HG03442 (cell line): Measurements from ENCODE around the gene ADISSP.

Experiments
- ATAC-seq: cut with Tn5 transposase; IDR thresholded peaks from one replicate; pipeline ENCODE4 v1.9.1; 2021; ENCODE audit warnings: mild to moderate bottlenecking, moderate library complexity; ENCODE audit not compliant: unreplicated experiment

ADISSP gene

DNA sequence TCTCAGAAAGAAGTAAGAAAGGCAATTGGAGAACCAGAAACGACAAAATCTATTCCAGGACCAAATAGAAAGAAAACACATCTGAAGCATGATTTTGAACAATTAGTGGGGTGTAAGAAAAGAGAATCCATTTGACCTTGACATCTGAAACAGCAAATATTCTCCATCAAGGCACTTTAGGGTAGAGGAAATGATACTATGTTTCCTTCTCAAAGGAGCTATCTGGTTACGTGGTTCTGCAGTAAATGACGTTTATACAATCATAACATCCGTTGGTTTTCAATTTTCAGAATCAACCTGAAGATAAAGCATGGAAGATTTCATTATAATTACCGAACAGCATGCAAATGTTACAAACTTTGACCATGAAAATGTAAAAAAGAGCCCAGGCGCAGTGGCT lies 46.9 kb downstream of the ADISSP start:
- no peak for ATAC-seq

DNA sequence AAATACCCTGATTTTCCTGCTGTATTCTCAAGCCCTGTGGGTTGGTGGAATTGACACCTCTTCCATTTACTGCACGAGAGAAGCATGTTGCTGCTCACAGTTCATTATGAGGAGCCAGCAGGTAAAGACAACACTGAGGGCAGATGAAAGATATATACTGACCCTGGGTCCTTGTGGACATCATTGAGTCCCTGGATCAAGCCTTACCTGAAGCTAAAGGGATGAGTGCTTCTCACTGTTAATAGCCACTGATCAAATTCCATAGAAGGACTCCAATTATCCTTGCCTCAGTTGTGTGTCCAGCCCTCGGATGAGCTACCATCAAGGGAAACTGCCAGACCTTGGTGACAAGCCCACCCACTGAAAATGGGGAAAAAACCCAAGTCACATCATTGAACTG lies 47.5 kb downstream of the ADISSP start:
- ATAC-seq: no peak

DNA sequence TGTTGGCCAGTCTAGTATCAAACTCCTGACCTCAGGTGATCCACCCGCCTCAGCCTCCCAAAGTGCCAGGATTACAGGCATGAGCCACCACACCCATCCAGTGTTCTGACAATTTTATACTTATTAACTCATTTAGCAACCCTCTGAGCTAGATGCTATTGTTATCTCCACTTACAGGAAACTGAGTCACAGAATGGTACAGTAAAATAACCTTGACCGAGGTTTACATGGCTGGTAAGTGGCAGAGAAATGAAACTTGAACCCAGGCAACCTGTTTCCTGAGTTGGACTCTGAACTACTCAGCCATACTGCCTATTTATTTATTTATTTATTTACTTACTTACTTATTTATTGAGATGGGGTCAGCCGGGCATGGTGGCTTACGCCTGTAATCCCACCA lies 48.5 kb downstream of the ADISSP start:
- ATAC-seq: no peak

DNA sequence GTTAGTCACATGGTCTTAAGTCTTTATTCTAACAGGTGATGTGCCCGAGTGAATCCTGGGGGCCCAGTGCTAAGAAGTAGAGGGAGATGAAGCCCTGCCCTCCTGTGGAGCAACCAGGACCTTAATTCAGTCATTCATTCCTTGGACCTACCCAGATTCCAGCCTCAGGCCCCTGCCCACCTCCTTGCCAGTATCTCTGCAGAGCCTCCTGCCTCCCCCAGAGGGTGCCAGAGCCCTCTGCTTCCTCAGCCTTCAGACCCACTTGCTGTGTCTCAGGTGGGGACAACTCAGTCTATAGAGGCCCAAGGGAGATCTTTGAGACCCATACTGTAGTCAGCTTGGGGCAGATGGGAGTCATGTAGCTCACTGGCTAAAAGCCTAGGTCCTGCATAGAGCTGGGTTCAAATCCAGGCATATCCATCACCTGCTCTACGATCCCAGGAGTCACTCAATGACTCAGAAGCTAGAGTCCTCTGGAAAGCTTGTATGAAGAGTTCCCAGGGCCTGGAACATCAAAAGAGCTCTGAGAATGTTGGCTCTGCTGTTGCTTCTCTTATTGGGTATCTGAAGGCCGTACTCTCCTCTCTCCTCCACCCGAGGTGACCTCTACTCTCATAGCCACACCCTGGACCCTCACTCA lies 51.2 kb downstream of the ADISSP start:
- ATAC-seq: no peak

DNA sequence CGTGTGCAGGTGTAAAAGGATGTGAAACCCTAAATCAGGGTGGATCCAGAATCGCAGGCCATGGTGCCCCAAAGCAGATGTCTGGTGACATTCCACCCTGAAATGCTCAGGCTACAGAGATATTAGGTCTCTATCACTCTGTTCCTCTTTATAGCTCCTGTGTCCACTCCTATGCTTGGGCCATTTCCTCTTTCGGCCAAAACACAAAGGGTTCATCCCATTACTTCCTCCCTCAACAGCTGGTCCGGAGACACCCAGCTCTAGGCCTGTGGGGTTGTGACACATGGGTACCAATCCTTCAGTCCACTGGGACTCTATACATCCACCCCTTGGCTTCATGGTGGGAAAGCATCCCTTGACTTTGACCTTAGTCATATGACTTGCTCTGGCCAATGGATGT lies 53.5 kb downstream of the ADISSP start:
- ATAC-seq: no peak

DNA sequence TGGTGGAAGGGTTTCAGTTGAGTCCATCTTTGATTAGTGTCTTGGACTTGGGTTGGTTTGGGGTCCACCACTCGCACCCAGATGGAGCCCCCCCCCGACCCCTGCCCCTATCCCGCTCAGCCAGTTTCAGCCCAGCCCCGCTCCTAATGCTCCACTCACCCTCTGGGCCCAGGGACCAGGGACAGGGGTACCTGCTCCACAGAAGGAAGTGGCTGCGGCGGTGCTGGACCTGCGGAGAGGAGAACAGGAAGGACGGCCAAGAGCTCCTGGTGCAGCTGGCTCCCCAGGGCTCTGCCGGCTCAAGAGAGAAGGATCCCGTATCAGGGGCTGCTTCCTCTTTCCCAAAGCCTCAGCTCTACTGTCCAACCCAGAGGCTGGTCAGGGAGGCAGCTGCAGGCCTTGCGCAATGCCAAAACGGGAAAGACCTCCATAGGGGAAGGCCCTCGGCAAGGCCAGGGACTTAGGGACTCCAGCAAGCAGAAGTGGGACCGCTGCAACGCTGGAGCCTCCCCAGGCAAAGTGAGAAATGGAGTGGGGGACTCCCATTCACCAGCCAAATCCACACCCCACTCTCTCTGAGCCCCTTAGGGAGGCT lies 55.2 kb downstream of the ADISSP start, which contains the start of gene SIGLEC1:
SIGLEC1 (minus strand) TSS at position 322 of the 595 bp plus-strand sequence. CDS start 5,472 bp downstream, outside the sequence.
- no peak for ATAC-seq

DNA sequence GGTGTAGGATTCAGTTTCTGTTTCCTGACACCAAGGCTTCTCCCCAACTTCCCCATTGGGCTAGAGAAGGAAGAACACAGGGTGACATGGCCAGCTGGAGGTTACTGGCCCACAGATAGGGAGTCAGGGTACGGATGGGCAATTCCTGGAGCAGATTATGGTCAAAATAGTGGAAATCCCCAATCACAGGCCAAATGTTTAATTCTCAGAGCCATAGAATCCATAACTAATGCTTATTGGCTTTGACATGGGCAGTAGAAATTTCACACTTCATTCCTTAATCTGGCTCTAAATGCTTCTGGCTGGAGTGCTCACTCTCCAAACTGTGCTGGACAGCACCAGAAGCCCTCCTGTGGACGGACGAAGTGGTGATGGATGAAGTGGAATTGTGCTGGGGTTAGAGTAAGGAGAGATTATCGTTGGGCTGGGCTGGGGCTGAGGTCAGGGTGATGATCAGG lies 56.0 kb downstream of the ADISSP start:
- no peak for ATAC-seq

DNA sequence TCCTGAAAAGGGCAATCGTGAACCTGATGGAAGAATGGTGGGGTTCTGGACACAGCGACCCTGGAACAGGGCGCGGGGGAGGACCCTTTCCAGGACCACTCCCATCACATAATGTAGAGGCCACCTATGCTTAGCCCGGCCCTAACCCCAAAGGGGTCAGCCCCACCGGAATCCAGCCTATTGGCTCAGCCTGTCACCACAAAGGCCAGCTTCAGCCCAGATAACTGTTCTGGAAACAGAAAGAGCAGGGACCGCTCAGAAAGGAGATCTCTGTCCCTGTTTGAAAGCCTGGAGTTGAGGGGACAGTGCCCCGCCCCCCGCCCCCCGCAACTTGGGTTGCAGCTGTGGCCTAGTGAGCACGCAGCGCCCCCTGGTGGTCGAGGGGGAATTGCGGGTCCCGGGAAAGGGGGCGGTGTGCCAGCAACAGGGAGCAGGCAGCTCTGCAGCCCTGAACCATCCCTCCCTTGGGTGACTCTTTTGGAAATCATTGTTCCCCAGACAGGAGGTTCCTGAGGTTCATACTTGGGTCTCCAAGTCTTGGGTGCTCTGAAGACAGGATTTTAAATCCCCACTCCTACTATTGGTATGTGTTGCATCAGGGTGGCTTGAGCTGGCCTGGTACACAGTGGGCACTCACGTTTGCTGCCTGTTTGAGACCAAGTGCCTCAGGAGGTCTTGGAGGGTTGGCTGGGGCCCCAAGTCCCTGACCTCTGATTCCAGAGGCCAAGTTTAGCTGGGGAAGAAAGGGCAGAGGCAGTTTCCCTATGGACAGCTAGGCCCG lies 56.7 kb downstream of the ADISSP start:
- no peak for ATAC-seq

DNA sequence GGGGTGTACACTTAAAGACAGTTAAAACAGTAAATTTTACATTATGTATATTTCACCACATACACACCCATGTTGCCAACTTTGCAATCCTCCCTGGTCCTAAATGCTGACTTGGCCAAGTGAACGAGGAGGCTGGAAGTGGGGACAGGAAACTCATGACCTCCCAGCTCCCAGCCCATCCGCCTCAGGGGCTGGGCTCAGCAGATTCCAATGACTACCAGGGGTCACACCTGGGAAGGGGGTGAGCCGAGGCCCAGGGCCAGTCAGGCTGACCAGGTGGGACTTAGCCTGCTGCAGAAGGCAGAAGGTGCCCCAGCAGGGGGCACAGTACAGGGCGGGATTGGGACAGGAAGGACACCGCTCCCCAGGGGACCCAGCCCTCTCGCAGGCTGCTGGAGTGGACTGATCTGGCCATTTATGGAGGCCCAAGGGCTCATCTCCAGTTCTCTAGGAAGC lies 57.5 kb downstream of the ADISSP start:
- no peak for ATAC-seq

DNA sequence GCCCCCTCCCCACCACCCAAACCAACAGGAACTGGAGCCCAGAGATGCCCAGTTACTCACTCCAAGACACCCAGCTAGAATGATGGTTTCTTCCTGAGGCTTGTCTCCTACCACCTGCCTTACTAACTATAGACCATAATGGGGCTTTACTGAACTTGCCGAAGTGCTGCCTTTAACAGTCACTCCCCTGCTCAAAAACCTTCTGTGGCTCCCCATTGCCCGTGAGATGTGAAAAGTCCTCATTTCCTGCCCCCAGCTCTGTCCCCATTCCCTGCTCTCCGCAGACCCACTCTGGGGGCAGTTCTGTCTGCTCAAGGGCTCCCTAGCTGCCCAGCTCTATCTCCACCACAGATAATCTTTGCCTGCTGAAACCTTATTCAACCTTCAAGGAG lies 60.0 kb downstream of the ADISSP start:
- ATAC-seq: no peak

DNA sequence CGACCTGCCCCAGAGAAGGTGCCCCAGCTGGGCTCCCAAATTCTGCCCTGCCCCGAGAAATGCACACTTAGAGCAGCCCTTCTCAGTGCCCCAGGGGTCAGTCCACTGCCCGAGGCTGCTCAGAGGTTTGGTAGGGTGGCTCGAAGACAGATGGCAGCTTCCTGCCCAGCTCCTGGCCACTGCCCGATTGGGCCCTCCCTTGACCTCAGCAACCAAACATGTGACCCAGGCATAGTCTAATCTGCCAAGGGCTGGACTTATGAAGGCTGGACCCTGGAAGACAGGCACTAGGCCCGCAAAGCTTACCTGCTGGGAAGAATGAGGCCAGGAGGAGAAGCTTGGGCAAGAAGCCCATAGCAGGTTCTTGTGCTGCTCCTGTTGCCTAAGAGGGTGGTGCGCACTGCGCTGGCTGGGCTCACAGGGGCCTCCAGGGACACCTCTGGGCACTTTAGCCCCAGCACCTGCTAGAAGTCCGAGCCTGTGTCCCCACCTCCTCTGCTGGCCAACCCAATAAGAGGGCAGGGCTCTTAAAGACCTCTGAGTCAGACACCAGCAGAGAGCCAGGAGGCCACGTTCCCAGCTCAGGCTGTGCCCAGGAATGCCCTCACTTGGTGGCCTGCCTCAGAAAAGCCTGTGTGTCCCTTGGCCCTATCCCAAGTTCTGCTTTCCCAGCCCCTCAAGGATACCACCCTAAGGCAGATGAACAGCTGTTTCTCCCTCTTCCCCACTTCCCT lies 60.6 kb downstream of the ADISSP start:
- ATAC-seq: no peak

DNA sequence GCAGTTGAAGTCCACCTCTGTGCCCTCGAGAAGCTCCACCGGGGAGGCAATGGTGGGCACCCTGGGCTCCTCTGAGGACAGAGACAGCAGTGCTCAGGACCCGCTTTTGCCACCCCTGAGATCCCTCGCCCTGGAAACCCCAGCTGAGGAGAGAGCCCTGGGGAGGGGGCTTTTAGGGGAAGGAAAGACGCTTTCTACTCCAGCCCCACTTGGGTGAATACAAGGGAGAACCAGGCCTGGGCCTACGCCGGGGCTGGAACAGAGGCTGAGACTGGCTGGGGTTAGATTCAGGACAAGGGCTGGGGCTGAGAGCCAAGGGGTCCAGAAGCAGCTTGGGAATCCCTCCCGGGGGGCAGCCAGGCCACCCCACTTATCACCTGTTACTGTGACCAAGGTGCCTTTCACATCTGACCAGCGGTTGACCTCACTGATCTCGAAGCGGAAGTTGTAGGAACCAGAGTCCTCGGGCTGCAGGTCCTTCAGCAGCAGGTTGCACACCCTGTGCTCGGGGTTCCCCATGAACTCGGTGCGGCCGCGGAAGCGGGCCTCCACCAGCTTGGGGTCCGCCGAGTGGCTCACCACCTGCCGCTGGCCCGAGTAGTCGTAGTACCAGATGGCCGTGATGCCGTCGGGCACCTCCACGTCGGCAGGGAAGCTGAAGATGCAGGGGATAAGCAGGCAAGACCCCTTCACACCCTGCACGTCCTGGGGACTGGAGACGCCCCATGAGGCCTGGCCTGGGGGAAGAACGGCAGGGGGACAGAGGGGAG lies 61.4 kb downstream of the ADISSP start:
- no peak for ATAC-seq

DNA sequence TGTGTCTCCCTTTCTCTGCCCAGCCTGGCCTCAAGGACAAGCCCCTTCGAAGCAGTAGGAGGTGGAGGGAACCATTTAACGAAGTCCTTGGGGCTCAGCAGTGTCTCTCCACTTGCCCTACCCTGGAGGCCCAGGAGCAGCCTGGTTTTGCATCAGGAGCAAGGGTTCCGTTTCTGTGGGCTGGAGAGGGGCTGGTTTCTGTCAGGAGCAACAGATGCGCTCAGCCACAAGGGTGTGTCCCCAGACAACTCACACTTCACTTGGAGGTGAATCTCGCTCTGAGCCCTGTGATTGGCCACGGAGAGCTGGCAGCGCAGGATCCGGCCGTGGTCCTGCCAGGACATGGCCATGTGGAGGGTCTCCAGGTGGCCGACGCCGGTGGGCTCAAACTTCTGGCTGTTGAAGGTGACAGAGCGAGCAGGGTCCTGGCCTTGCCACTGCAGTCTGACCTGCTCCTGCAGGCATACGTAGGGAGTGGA lies 62.0 kb downstream of the ADISSP start:
- ATAC-seq: no peak

DNA sequence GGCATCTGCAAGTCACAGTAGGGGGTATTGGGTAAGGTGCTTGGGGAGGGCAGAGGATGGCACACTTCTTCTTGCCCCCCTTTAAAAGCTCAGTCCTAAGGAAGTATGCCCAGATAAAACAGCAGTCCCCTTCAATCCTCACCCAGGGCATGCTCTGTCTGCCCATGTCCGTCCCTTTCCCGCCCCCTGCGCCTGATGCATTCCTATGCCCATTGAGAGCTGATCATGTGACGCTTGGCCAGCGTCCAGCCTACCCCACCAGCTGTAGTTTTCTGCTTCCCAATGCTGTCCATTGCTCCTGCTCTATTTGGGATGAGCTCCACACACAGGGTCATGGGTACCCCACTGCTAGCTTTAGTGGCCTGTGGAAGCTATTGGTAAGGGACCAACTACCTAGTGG lies 63.5 kb downstream of the ADISSP start:
- no peak for ATAC-seq
